GM10266 (cell line): Measurements from ENCODE around the gene FAM9C.
A peak's percentile ranks its signal among the peaks of the same experiment; 100 is the strongest.

Experiments used
- DNase-seq: peaks from one replicate; pipeline ENCODE4 v3.0.0; 2012; ENCODE audit errors: extremely low spot score
- TF ChIP-seq, protein P1 (sequence below): IDR thresholded peaks from 2 replicates; pipeline ENCODE4 v1.5.1; 2012; ENCODE audit warnings: mild to moderate bottlenecking, low read depth; ENCODE audit not compliant: control insufficient read depth, insufficient read depth; ENCODE audit errors: missing control alignments

FAM9C gene

DNA sequence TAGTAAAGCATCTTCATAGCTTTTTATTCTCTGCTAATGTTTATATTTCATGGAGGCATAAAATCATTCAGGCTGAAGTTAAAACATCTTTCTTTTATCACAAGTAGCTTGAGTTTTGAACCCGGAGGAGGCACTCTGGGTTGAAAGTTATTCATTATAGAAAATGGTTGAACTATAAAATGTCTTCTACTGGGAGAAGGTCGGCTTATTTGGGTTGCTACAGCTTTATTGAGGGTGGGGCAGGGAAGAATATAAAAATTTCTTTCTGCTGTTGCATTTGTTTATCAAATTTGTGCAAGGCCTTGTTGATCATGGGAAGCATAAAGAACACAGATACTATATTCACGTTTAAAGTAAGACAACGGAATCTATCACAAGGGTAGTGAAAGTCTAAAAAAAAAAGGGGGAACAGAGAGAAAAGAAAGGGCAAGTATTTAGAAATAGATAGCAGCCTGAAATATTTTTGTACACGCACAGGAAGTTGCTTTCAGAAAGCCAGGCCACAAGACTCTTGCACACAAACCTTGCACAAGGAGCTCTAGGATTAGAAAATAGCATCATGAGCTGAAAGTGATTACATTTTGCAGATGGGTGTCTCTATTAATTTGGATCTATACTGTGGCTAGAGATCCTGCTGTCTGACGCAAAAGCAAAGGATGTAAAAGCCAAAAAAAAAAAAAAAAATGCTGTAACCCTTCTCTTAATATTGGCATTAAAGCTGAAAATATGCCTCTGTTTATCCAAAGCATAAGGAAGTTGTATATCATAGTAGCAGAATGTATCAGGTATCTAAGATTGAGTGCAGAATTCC is 37.2 kb upstream of the FAM9C start:
- TF ChIP-seq, protein P1, sequence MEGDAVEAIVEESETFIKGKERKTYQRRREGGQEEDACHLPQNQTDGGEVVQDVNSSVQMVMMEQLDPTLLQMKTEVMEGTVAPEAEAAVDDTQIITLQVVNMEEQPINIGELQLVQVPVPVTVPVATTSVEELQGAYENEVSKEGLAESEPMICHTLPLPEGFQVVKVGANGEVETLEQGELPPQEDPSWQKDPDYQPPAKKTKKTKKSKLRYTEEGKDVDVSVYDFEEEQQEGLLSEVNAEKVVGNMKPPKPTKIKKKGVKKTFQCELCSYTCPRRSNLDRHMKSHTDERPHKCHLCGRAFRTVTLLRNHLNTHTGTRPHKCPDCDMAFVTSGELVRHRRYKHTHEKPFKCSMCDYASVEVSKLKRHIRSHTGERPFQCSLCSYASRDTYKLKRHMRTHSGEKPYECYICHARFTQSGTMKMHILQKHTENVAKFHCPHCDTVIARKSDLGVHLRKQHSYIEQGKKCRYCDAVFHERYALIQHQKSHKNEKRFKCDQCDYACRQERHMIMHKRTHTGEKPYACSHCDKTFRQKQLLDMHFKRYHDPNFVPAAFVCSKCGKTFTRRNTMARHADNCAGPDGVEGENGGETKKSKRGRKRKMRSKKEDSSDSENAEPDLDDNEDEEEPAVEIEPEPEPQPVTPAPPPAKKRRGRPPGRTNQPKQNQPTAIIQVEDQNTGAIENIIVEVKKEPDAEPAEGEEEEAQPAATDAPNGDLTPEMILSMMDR: no peak
- DNase-seq: no peak

DNA sequence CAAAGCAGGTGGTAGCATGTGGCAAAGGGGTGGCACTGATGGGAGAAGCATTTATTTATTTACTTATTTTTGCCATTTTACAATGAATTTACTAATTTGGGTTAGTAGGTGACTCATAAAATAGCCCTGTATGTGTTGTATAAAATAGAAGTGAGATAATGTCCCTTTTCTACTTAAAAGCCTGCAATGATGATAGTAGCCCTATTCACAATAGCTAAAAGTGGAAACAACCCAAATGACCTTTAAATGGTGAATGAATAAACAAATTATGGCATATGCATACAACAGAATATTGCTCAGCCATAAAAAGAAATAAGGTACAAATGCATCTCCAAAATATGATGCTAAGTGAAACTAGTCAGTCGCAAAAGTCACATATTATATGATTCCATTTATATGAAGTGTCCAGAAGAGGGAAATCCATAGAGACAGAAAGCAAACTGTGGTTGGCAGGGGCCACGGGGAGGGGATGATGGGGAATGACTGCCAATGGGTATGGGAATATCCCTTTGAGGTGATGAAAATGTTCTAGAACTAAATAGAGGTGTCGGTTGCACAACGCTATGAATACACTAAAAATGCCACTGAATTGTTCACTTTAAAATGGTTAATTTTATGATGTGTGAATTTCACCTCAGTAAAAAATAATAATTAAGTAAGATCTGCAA is 35.8 kb upstream of the FAM9C start:
- TF ChIP-seq, protein P1: no peak
- no peak for DNase-seq

DNA sequence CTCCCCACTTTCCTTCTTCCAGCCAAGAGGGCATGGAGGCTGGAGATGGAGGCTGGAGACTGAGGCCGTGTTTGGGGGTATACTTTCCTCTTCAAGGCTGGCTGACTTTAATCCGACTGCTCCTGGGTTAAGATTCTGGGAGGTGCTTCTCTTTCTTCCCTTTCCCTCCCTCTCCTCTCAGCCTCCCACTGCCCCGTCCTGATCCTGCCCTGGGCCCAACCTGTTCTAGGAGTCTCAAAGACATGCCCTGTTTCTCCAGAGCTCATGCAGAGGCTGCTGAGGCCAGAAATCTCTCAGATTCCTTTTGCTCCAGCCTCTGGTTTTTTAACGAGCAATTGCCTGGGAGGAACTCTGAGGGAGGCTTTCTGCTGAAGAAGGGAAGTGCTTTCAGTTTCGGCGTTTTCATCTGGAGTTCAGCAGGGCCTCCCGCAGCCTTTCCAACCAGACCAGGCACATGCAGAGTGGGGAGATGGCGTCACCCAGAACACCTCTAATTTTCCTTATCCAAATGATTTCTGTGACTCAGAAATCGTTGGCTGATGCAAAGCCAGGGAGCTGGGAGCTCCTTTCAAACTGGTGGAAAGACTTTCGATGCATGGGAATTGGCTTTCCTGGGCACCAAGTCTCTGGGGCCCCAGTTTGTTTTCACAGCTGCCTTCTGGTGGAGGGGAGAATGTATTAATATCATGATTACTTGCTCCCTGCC is 34.5 kb upstream of the FAM9C start:
- TF ChIP-seq, protein P1: no peak
- DNase-seq: no peak

DNA sequence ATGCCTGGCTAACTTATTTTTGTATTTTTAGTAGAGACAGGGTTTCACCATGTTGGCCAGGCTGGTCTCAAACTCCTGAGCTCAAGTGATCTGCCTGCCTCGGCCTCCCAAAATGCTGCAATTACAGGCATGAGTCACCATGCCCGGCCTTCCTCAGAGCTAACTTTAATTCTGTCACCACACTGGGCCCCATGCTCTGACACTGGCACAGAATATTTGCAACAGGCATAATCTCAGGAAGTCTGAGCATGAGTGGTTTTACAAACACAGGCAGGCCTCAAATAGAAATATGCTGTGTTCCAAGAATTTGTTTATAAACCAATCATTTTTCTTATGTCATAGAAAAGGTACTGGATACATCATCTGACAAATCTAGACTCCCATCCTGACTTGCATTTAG is 32.7 kb upstream of the FAM9C start:
- DNase-seq: no peak
- TF ChIP-seq, protein P1: no peak

DNA sequence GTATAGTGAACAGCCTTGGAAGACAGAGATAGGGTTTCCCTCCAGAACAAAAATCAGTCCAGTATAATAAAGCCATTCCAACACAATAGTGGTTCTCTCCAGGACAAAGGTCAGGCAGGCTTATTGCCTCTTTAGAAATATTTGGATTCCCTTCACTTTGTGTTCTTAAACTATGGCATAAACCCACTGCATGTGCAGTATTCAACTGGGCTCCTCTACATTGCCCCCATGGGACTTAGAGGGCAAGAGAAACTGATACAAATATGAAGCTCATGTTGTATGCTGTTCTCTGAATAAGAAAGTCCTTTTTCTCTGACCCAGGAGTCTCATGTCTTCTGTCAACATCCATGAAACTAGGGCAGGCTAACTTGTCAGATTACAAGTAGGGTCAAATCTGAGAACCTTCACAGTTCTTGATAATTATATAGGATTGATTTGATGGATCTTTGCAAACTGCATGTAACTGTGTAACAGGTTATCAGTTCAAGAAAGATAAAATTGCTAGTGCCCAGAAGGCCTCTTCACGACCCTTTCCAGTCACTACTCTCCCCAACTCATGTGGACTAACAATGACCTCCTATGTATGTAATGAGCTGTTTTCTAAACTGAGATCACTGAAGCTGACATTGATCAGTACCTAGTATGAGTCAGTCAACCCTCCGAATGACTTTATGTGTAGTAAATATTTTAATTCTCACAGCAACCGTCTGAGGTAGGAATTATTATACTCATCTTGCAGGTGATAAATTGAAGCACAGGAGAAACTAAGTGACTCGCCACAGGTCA is 31.9 kb upstream of the FAM9C start:
- peak; percentile 13 for DNase-seq
- TF ChIP-seq, protein P1: no peak

DNA sequence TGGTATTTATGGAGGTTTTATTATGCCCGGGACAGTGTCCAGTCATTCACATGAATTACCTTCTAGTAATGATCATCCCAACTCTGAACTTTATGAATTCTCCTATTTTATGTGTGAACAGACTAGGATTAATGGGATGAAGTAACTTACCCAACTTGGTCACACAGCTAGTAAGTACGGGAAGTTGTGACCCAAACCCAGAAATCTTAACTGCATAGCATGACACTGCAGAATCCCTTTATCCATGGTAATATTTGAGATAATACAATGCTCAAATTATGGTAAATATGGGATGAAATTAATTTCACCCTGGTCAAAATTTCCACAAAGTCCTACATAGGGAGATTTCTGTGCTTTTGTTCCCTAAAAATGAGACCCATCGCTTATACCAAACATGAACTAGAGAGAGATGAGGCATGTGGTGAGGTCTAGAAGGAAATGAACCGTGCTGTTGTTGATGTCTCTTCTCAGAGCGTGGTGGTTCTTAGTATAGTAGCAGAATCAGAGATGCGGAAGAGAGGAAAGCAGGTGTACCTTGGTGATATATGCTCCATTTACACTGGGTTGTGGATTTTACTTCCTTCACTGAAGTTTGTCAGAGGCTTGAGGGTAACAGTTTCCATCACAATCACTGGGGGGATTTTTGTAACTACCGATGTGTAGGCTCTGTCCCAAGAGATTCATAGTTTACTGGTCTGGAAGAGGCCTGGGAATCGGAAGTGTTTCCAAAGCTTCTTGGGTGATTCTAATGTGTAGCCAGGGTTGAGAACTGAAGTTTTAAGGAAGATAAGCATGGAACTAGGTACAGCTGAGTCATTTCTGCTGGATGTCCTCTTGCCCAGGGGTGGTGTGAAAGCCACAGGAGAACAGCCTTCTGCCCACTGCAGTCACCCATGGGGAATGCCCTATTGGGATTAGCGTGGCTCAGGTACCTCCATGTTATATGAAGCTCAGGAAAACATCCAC is 30.2 kb upstream of the FAM9C start:
- DNase-seq: peak; percentile 14
- TF ChIP-seq, protein P1: no peak
